Omental fat pad (tissue), 4 donors: Measurements from ENCODE around the gene MAGEB1. TPM values are rescaled to one million over a fixed set of nuclear protein-coding genes. Genes with fewer than 3 reads are reported as not detected.

Experiments used
- ATAC-seq: fragments of 150-250 bp; one replicate; pipeline ENCODE4 v1.9.1; 2016; ENCODE audit warnings: mild to moderate bottlenecking, moderate library complexity; ENCODE audit not compliant: low FRiP score
- DNase-seq: peaks from one replicate; pipeline ENCODE4 v3.0.0-alpha.2; 2019; ENCODE audit warnings: low spot score
- total RNA-seq, 4 donors: library from RNA; depleted of rRNA; stranded (reverse); fragments of >200 nt; gene quantifications; one replicate each; pipeline ENCODE4 v1.1.0, GENCODE V29; 2016
- TF ChIP-seq, protein P1 (sequence below), 3 donors: fragments of 450-650 bp; IDR thresholded peaks; one replicate each; pipeline ENCODE4 v1.5.1; 2016 to 2017; ENCODE audit warnings: antibody characterized with exemption in 3 of 3, mild to moderate bottlenecking in 3 of 3, moderate library complexity in 2 of 3

MAGEB1 gene
- total RNA-seq, 4 donors from 2014 or later, result not detected

DNA sequence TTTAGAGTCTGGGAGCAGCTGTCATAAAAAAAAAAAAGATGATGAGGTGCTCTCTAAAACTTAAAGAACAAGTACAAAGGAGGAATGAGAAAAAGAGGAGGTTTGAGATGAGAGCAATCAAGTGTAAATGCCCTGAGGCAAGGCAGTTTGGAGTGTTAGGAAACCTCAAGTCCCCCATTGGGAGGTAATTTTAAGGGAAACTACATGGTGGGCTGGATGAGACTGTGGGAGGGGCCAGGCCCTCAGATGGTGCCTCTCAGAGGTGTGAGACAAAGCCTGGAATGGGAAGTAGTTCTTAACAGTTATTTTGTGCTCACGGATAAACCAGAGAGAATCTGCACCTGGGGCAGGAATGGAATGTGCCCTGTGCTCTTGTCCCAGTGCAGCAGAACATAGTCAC, 18.4 kb upstream of the MAGEB1 start:
- TF ChIP-seq, protein P1, sequence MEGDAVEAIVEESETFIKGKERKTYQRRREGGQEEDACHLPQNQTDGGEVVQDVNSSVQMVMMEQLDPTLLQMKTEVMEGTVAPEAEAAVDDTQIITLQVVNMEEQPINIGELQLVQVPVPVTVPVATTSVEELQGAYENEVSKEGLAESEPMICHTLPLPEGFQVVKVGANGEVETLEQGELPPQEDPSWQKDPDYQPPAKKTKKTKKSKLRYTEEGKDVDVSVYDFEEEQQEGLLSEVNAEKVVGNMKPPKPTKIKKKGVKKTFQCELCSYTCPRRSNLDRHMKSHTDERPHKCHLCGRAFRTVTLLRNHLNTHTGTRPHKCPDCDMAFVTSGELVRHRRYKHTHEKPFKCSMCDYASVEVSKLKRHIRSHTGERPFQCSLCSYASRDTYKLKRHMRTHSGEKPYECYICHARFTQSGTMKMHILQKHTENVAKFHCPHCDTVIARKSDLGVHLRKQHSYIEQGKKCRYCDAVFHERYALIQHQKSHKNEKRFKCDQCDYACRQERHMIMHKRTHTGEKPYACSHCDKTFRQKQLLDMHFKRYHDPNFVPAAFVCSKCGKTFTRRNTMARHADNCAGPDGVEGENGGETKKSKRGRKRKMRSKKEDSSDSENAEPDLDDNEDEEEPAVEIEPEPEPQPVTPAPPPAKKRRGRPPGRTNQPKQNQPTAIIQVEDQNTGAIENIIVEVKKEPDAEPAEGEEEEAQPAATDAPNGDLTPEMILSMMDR (IDR thresholded peaks at IDR 0.05), result no peak
- ATAC-seq (no peak), DNase-seq (no peak)

DNA sequence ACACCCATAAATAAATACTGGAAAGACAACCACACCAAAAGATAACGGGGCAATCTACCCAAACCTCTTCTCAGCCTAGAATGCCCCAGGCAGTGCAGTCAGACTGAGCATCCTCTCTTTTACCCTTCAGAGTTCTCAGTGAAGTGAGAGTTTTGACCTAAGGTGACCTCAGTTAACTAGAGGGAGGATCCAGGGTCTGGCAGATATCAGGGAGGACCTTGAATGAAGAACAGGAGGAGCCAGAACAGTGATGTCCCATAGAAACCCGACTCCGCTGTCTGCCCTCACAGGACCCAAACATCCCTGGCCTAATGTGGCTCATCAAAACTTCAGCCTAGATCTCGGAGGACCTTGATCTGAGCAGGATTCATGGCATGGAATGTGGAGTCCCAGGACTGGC, 16.6 kb upstream of the MAGEB1 start, which contains the start of gene MAGEB3:
MAGEB3 (plus strand) TSS at position 263 of the 400 bp plus-strand sequence. CDS start 5,268 bp downstream, outside the sequence.
- ATAC-seq, result no peak
- DNase-seq, result no peak
- TF ChIP-seq, protein P1 (IDR thresholded peaks at IDR 0.05), result no peak

DNA sequence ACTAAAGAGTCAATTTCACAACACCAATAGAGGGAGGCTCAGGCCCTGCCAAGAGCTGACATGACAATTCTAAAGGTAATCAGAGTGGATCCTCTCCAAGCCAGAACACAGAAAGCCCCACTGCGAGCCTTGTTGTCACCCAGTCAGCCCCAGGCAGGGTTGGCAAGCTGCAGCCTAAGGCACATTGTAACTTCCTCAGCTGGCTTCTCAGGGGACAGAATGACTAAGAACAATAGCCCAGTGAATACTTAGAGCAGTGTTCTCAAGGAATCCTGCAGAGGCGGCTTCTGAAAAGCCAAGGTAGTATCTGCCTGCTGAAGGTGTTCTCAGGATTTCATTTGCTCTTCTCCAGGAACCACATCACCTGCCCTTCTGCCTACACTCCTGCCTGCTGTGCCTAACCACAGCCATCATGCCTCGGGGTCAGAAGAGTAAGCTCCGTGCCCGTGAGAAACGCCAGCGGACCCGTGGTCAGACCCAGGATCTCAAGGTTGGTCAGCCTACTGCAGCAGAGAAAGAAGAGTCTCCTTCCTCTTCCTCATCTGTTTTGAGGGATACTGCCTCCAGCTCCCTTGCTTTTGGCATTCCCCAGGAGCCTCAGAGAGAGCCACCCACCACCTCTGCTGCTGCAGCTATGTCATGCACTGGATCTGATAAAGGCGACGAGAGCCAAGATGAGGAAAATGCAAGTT, 5.1 kb upstream of the MAGEB1 start, which contains the start of gene MAGEB4:
MAGEB4 (plus strand) TSS at position 277 of the 692 bp plus-strand sequence; CDS start at position 413, 136 bp downstream.
- no peak for ATAC-seq
- DNase-seq, result no peak
- TF ChIP-seq, protein P1 (IDR thresholded peaks at IDR 0.05), result no peak

DNA sequence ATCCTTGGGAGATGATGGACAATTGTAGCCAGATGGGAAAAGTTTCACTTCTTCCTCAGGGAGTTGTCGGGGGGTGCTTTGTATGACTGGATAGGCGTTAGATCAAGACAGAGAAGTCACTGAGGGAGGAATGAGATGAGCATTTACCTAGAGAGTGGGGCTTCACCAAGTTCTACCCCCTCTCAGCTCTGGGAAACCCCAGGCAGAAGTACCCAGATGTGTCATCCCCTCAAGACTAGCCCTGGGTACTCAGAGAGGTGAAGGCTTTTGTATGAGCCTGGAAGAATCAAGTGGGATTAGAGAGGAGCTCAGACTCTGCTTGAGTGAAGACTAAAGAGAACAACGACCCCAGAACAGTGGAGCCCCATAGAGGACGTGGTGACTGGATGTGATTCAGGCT, 1.9 kb downstream of the MAGEB1 start:
- DNase-seq, result no peak
- no peak for ATAC-seq
- TF ChIP-seq, protein P1 (IDR thresholded peaks at IDR 0.05), result no peak

DNA sequence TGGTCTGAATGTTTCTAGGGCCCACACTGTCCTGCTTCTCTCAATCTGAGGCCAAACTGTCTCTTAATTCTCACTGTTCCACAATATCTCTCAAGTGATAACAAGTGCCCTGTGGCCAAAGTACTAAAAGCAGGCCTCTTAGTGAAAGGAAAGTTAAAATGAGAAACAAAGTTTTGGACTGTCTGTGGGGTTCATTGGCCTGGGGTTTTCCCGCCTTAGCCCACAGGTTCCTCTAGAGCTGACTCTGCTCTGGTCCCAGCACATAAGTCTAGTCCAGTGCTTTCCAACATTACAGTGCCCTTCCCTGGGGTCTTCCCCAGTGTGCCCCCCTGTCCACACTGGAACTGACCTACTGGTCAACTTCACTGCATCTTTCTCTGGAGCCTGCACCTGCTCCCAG, 6.3 kb downstream of the MAGEB1 start:
- ATAC-seq (no peak), DNase-seq (no peak)
- TF ChIP-seq, protein P1 (IDR thresholded peaks at IDR 0.05), result no peak

DNA sequence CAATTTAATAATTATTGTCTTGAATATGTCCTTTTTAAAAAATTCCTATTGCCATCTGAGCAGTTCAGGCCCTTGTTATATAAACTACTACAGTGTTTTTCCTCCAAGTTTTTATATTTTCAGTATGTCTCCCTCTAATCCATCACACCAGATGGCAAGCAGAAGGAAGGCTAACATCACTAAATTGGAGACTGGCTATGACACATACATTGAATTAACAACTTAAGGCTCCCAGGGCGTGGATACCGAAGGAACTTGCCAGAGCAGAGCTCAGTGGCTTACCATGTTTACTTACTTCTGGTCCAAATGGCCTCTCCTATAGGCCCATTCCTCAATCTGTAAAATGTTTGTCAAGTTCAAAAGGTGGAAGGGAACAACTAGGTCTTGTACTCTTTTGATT, 13.0 kb downstream of the MAGEB1 start:
- ATAC-seq, result no peak
- TF ChIP-seq, protein P1 (IDR thresholded peaks at IDR 0.05), result no peak
- no peak for DNase-seq

DNA sequence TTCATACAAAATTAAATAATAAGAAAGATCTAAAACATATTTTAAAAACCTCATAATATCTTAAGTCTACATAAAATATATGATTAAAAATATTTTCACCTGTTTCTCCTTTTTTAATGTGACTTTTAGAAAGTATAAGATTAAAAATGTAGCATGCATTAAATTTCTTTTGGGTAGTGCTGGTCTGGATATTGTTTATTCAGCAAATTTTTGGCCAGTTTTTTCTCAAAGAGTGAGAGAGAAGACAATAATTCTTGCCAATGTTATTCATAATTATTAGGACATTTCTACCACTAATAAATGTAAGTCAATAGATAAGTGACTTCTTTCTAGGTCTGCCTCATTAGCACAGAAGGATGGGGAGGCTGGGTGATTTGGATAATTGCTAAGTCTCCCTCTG, 14.1 kb downstream of the MAGEB1 start:
- TF ChIP-seq, protein P1 (IDR thresholded peaks at IDR 0.05), result no peak
- ATAC-seq (no peak), DNase-seq (no peak)
